Stimulated activated CD4-positive, alpha-beta T cell treated with anti-CD3 and anti-CD28 coated beads, TNF-alpha, amount 100 ng/mL, for 24 hours (primary cell): ENCODE data around the gene MYL12A.
"Not testable (repeated sequence)": the region's sequence is repeated elsewhere in the genome, so short reads cannot be mapped to it uniquely, and the experiment has no call there.

Source experiments
- DNase-seq, 3 experiments: peaks; one replicate each; pipeline ENCODE4 v3.0.0-alpha.2; 2020; ENCODE audit warnings: low read depth in 3 of 3

Gene MYL12A

DNA sequence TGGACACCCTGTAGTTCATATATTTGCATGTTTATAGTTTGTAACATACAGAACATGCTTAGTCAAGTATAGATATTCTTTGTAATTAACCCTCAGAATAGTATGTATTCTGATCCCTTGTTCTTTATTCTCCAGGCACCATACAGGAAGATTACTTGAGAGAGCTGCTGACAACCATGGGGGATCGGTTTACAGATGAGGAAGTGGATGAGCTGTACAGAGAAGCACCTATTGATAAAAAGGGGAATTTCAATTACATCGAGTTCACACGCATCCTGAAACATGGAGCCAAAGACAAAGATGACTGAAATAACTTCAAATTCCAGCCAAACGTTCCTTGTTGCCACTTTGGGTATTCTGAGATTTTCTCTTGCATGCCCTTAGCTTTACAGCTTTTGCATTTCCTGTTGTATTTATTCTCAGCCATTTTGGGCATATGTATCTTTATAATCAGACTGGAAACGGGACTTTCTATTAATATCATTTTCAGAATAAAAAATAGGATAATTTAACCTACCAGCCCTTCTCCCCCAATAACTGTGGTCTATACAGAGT lies 8.1 kb downstream of the MYL12A start:
- DNase-seq, result no peak

- no peak for DNase-seq
Measured at GRCh38 chr18:3256693-3257626, 9.4 kb downstream of the MYL12A start.

- DNase-seq, result no peak
Measured at GRCh38 chr18:3257627-3258120, 10.1 kb downstream of the MYL12A start.

DNA sequence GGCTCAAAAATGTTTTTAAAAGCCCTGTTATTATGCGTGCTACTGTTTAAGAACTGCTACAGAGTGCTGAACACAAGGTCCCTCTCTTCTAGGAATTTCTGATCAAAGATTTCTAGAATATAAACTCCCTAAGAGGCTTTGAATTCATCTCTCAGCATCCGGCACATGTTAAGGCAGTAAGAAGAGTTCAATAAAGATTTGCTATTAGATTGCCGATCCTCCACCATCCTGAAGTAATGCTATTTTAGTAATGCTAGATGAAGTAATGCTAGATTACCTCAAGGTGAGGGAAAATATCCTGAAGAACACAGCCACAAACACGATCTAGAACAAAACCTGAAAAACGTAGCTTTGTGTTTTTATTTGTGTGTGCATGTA lies 13.4 kb downstream of the MYL12A start:
- DNase-seq, result no peak

DNA sequence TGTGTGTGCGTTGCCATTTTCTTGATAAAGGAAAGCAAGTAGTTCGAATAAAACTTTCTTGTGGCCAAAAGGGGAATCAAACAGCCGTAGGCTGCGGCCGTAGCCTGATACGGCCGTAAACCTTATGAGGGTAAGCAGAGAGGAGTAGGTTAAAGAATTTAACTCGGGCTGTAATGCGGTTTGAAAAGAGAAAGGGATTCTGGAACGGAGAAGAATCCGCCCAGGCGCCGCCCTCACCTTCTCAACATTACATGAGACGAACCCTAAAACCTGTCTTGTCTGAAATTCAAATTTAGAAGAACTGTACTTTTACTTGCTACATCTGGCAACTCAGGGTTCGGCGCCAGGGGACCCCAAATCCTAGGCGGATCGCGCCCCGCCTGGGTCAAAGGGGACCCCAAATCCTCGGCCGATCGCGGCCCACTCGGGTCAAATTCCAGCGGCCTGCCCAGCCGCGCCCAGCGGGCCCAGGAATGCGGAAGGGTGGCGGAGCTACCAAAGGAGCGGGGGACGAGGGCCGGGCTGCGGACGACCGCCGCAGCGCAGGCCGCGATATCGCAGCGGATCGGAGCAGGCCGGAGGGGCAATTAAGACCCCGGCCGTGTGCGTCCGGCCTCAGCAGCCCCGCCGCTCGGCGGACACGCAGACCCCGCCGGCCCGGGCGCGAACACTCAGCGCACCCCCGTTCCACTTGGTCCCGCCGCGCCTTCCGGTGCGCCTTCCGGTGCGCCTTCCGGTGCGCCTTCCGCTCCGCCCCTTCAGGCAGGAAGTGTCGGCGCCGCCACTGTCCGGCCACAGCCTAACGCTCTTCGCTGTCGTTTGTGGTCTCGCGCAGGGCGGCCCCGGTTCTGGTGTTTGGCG lies 14.0 kb downstream of the MYL12A start, which contains the start of gene MYL12B:
Gene MYL12B (plus strand): TSS at position 761 of the 861 bp plus-strand sequence. CDS start 10,766 bp downstream, outside the sequence.
- peak; percentile 48 to 73 (median 57) for DNase-seq

- DNase-seq, result no peak
Measured at GRCh38 chr18:3262234-3263131, 14.9 kb downstream of the MYL12A start.

- DNase-seq, result no peak
Measured at GRCh38 chr18:3263132-3263700, 15.6 kb downstream of the MYL12A start.

DNA sequence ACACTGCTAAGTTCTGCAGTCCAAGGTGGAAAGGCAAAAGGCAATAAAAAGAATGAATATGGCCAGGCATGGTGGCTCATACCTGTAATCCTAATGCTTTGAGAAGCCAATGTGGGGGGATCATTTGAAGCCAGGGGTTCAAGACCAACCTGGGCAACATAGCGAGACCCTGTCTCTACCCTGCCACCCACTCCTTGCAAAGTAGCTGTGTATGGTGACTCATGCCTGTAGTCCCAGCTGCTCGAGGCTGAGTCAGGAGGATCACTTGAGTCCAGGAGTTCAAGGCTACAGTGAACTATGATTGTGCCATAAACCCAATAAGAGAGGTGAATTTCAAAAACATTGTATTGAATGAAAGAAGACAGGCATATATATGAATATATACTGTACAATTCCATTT lies 16.8 kb downstream of the MYL12A start:
- no peak for DNase-seq

- DNase-seq, result no peak
Measured at GRCh38 chr18:3265564-3266033, 18.0 kb downstream of the MYL12A start.

DNA sequence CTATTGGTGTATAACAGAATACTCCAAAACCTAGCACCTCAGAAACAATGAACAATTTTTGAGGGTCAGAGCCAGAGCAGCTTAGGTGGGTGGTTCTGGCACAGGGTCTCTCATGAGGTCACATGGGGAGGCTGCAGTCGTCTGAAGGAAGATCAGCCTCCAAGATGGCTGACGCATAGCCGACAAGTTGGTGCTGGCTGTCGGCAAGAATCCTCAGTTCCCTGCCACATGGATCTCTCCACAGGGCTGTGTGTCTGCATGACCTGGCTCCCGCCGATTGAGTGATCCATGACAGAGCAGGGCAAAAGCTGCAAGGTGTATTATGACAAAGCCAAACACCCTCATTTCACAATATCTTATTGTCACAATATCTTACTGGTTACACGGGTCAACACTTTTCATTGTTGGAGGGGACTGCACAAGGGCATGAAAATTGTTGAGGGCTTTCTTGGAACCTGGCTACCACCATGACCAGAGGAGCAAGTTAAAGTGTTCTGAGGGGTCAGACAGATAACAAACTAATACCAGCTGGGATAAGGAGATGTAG lies 18.5 kb downstream of the MYL12A start:
- DNase-seq, result no peak

DNA sequence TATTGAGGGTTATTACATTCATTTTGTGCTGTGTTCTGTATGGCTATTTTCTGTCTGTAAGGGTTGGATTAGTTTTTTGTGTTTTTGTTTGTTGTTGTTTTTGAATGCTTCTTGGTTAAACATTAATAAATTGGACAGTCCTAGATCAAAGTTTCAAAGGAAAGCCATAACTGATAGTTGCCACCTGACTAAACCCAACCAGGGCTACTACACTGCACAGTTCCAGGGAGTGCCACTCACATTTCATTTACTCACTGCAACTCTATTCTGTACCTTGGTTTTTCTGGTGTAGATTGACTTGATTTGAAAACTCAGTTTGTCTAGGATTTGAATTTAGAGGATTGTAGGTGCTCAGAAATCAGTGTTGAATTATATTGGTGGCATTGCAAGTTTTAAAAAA lies 20.7 kb downstream of the MYL12A start:
- DNase-seq, result no peak

GRCh38 chr18:3269241-3269913 lies 21.8 kb downstream of the MYL12A start:
- no peak for DNase-seq

DNA sequence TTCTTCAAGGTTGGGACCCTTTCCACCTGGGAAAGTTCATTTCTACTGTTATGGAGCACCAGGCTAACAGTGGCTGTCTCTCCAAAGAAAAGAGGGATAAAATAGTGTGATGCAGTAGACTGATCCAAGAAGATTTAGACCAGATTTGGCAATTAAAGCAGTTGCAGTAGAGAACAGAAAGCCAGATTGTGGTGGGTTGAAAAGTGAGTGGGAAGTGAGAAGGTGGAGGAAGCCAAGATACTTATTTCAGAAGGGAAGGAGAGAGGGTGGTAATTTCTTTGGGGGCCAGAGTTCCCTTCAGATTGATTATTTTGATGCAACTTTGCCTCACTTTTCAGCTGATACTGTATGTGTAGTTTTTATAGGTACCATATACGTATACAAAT lies 22.3 kb downstream of the MYL12A start:
- DNase-seq, result no peak

GRCh38 chr18:3273042-3273441 lies 25.4 kb downstream of the MYL12A start:
- no peak for DNase-seq

GRCh38 chr18:3277643-3278213 lies 30.1 kb downstream of the MYL12A start:
- not testable (repeated sequence) for DNase-seq

DNA sequence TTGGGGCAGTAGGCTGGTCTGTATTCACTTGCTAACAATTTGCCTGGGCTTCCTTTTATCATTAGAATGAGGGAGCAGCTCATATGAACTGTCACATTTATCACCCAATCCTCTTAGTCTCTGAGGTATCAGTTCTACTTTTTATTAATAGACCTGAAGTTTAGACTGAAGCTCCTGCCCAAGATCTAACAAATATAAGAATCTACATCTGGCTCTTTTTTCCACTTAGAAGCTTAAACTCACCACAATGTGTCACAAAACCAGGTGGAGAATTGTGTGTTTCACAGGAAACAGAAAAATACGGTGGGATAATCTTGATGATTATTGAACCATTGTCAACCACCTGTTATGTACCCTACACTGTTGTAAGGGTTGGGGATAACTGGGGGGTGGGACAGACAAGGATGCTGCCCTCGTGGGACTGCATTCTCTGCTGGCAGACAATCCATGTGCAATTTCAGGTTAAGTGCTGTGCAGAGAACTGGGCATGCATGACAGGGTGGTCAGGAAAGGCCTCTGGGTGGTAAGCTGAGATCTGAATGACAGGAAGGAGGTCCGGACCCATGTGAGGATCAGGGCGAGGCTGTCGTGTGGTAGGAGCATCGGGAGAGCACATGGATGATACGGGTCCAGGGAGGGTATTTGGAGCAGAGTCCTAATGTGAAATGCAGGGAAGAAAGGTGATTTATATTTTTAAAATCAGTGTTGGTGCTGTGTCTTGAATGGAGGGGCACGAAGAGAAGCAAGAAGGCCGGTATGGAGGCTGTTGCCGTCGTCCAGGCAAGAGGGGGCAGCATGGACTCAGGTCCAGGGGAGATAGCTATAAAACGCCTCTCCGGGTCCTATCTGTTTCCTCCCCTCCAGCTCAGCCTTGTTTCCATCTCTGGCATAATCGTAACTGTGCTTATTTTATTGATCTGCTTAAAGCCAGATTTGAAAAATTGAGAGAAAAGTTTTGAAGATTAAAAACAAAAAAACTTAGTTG lies 31.9 kb downstream of the MYL12A start:
- no peak for DNase-seq

- no peak for DNase-seq
Measured at GRCh38 chr18:3281456-3282400, 34.1 kb downstream of the MYL12A start.
